Progenitor cell of endocrine pancreas (in vitro differentiated cells): ENCODE results near the gene FAM135A. TPM values are rescaled to one million over a fixed set of nuclear protein-coding genes. Genes with fewer than 3 reads are reported as not detected.

Experiments used
- DNase-seq: peaks from one replicate; pipeline ENCODE4 v3.0.0; 2021; ENCODE audit warnings: low spot score; ENCODE audit not compliant: unreplicated experiment
- H3K27ac Mint-ChIP-seq: 2 replicates; pipeline ENCODE4 v1.8.0; 2021; ENCODE audit warnings: mild to moderate bottlenecking, moderate library complexity, mixed read lengths
- H3K27me3 Mint-ChIP-seq: 2 replicates; pipeline ENCODE4 v1.8.0; 2021; ENCODE audit warnings: mixed read lengths
- H3K36me3 Mint-ChIP-seq: 2 replicates; pipeline ENCODE4 v1.8.0; 2022; ENCODE audit warnings: mixed read lengths; ENCODE audit not compliant: insufficient read depth
- H3K4me1 Mint-ChIP-seq: 2 replicates; pipeline ENCODE4 v1.8.0; 2021; ENCODE audit warnings: low read depth, mixed read lengths
- H3K4me3 Mint-ChIP-seq: 2 replicates; pipeline ENCODE4 v1.8.0; 2021; ENCODE audit warnings: low read depth, mild to moderate bottlenecking, moderate library complexity, mixed read lengths
- H3K9me3 Mint-ChIP-seq: 2 replicates; pipeline ENCODE4 v1.8.0; 2021; ENCODE audit warnings: low read depth, mixed read lengths
- CTCF ChIP-seq: fragments of 200-600 bp; sonication (generic); IDR thresholded peaks from one replicate; pipeline ENCODE4 v1.5.0; 2021; ENCODE audit warnings: antibody characterized with exemption, mild to moderate bottlenecking; ENCODE audit not compliant: unreplicated experiment
- total RNA-seq: library from RNA; stranded (reverse); gene quantifications from 2 replicates; pipeline ENCODE4 v1.2.1, GENCODE V29; 2021

Gene FAM135A
- total RNA-seq, 1 donor from 2014 or later, result 31.9 TPM

GRCh38 chr6:70388814-70389213 is 24.5 kb upstream of the FAM135A start:
- no peak for DNase-seq
- Mint-ChIP-seq H3K9me3 (no peaks in the 10 kb centered on the region), H3K27ac (no peak overlapping the region), H3K4me3 (no peak overlapping the region), H3K27me3 (no peaks in the 10 kb centered on the region), H3K36me3 (no peaks in the 10 kb centered on the region), H3K4me1 (no peaks in the 10 kb centered on the region)
- TF ChIP-seq CTCF, result no peak

GRCh38 chr6:70389261-70389660 is 24.0 kb upstream of the FAM135A start:
- Mint-ChIP-seq H3K4me1 (no peaks in the 10 kb centered on the region), H3K4me3 (no peak overlapping the region), H3K36me3 (no peaks in the 10 kb centered on the region), H3K9me3 (no peaks in the 10 kb centered on the region), H3K27me3 (no peaks in the 10 kb centered on the region), H3K27ac (no peak overlapping the region)
- no peak for TF ChIP-seq CTCF
- no peak for DNase-seq

- H3K36me3 Mint-ChIP-seq, result no peaks in the 10 kb centered on the region
- no peaks in the 10 kb centered on the region for H3K9me3 Mint-ChIP-seq
- no peak for TF ChIP-seq CTCF
- no peak for DNase-seq
- H3K4me3 Mint-ChIP-seq, result no peak overlapping the region
- peaks cover 2% of the 10 kb centered on the region for H3K4me1 Mint-ChIP-seq
- H3K27ac Mint-ChIP-seq, result no peak overlapping the region
- no peaks in the 10 kb centered on the region for H3K27me3 Mint-ChIP-seq
These were observed 23.2 kb upstream of the FAM135A start for GRCh38 chr6:70390067-70390466.

- DNase-seq, result no peak
- Mint-ChIP-seq H3K27me3 (no peaks in the 10 kb centered on the region), H3K4me1 (peaks cover 2% of the 10 kb centered on the region), H3K27ac (no peak overlapping the region), H3K9me3 (no peaks in the 10 kb centered on the region), H3K4me3 (no peak overlapping the region), H3K36me3 (no peaks in the 10 kb centered on the region)
- TF ChIP-seq CTCF, result no peak
These were observed 21.8 kb upstream of the FAM135A start for GRCh38 chr6:70391492-70391891.

GRCh38 chr6:70394518-70395300 is 18.6 kb upstream of the FAM135A start:
- Mint-ChIP-seq H3K4me1 (peaks cover 24% of the 10 kb centered on the region), H3K27me3 (no peaks in the 10 kb centered on the region), H3K36me3 (no peaks in the 10 kb centered on the region), H3K4me3 (no peak overlapping the region), H3K27ac (no peak overlapping the region), H3K9me3 (no peaks in the 10 kb centered on the region)
- no peak for DNase-seq
- TF ChIP-seq CTCF, result no peak
